Measurements from ENCODE around the gene MAFG.
"Not testable (repeated sequence)": the region's sequence is repeated elsewhere in the genome, so short reads cannot be mapped to it uniquely, and the experiment has no call there.

The MAFG gene

DNA sequence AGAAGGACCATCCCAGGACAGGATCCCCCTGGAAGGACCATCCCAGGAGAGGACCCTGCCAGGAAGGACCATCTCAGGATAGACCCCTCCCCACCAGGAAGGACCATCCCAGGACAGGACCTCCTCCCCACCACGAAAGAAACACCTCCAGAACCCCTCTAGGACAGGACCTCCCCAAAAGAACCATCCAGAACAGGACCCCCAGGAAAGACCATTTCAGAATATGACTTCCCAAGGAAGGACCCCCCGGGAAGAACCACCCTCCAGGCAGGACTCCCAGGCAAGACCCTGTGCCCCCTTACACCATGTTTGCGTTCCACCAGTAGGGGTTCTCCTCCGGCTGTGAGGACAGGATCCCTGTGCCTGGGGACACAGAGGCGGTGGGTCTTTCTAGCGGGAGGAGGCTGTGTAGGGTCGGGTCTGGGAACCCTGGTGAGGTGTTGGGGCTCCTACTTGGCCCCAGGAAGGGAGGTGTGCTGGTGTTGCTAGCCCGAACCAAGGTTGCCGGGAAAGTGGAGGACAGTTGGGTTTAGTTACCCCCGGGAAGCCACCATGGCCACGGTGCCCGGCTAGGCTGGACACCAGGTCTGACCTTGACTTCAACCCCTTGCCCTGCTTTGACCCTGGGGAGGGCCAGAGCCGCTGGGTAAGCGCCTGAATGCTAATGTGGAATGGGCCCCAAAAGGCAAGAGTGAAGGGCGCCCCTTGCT lies 31.3 kb upstream of the MAFG start:
- Histone ChIP-seq H3K9me3 (no peaks in the 10 kb centered on the region), H3K4me1 (peaks cover 23% of the 10 kb centered on the region), H3K4me2 (peak overlapping the region; percentile 97), H4K20me1 (peaks cover 25% of the 10 kb centered on the region), H3K4me3 (peak overlapping the region; percentile 65), H3K27me3 (peaks cover 73% of the 10 kb centered on the region), H3K27ac (no peak overlapping the region), H3K36me3 (no peaks in the 10 kb centered on the region), H3K9ac (no peak overlapping the region)
- no peak for TF ChIP-seq Cebpa-rat (IDR thresholded peaks at IDR 0.05)

GRCh38 chr17:81957691-81958432 lies 30.3 kb upstream of the MAFG start:
- H3K4me2 ChIP-seq: no peak overlapping the region

GRCh38 chr17:81956607-81957589 lies 29.4 kb upstream of the MAFG start:
- Histone ChIP-seq H3K4me3 (no peak overlapping the region), H4K20me1 (peaks cover 17% of the 10 kb centered on the region), H3K27me3 (peaks cover 54% of the 10 kb centered on the region), H3K27ac (no peak overlapping the region), H3K9ac (0 out of 2 replicates have a peak overlapping the region, but pooled peaks have one; percentile 29), H3K36me3 (no peaks in the 10 kb centered on the region), H3K9me3 (no peaks in the 10 kb centered on the region), H3K4me1 (peaks cover 30% of the 10 kb centered on the region), H3K4me2 (no peak overlapping the region)
- TF ChIP-seq Cebpa-rat (IDR thresholded peaks at IDR 0.05): no peak

More at GRCh38 chr17:81957691-81958432, 30.3 kb upstream of the MAFG start:
- Histone ChIP-seq H3K4me3 (no peak overlapping the region), H3K36me3 (no peaks in the 10 kb centered on the region), H3K9me3 (no peaks in the 10 kb centered on the region), H4K20me1 (peaks cover 25% of the 10 kb centered on the region), H3K9ac (no peak overlapping the region), H3K27ac (no peak overlapping the region), H3K4me1 (peaks cover 26% of the 10 kb centered on the region), H3K27me3 (peaks cover 64% of the 10 kb centered on the region)
- no peak for TF ChIP-seq Cebpa-rat (IDR thresholded peaks at IDR 0.05)

GRCh38 chr17:81955756-81956544 lies 28.4 kb upstream of the MAFG start:
- H3K4me2 ChIP-seq: no peak overlapping the region
- no peak overlapping the region for H3K4me3 ChIP-seq
- no peaks in the 10 kb centered on the region for H3K9me3 ChIP-seq
- peaks cover 45% of the 10 kb centered on the region for H3K27me3 ChIP-seq
- no peaks in the 10 kb centered on the region for H3K36me3 ChIP-seq
- peaks cover 28% of the 10 kb centered on the region for H3K4me1 ChIP-seq
- no peak overlapping the region for H3K27ac ChIP-seq
- H4K20me1 ChIP-seq: peaks cover 11% of the 10 kb centered on the region
- no peak overlapping the region for H3K9ac ChIP-seq
- TF ChIP-seq Cebpa-rat (IDR thresholded peaks at IDR 0.05): no peak

DNA sequence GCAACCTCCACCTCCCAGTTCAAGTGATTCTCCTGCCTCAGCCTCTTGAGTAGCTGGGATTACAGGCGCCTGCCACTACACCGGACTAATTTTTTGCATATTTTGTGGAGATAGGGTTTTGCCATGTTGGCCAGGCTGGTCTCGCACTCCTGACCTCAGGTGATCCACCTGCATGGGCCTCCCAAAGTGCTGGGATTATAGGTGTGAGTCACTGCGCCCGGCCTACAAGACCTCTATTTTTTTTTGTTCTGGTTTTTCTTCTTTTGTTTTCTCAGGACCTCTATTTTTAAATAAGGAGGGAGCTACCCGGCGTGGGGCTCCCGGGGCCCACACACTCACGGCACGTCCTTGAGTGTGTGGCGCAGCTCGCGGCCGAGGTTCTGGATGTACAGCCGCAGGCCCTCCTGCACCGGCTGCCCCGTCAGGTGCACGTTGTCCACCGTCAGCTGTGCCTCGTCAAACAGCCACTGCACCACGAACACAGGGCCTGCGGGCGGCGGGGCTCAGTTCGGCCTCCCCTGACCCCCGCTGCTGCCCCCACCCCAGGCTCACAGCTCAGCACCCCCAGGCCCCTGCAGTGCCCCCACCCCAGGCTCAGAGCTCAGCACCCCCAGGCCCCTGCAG lies 27.6 kb upstream of the MAFG start:
- TF ChIP-seq Cebpa-rat (IDR thresholded peaks at IDR 0.05): no peak

DNA sequence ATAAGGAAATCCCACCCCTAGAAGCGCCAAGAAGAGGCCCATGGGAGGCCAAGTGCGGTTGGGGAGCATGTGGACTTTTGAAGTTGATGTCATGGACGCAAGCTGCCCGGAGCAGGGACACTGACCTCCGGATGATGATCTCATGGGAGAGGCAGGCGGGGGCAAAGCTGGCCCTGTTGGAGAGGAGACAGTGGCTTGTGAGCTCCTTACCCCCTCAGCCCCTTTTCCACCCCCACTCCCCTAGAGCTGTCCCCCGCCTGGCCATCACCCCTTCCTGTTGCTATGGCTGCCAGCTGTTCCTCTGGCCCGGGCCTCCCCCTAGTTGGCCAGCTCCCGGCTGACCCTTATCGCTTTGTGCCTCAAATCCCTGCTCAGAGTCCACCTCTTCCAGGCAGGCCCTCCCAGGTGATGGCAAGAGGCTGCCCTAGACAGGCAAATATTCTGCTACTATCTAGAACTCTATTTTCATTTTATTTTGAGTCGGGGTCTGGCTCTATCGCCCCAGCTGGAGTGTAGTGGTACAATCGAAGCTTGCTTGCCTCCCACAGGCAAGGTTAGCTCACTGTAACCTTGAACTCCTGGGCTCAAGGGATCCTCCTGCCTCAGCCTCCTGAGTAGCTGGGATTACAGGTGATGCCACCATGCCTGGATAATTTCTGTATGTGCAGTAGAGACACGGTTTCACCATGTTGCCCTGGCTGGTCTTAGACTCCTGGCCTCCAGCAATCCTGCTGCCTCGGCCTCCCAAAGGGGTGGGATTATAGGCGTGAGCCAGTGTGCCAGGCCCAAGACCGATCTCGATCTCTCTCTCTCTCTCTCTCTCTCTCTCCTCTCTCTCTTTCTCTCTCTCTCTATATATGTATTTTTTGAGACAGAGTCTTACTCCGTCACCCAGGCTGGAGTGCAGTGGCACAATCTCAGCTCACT lies 26.9 kb upstream of the MAFG start:
- Histone ChIP-seq H3K4me1 (peaks cover 13% of the 10 kb centered on the region), H3K36me3 (no peaks in the 10 kb centered on the region), H3K27me3 (peaks cover 29% of the 10 kb centered on the region), H4K20me1 (no peaks in the 10 kb centered on the region), H3K27ac (no peak overlapping the region), H3K9me3 (no peaks in the 10 kb centered on the region), H3K4me2 (no peak overlapping the region), H3K9ac (no peak overlapping the region), H3K4me3 (no peak overlapping the region)
- no peak for TF ChIP-seq Cebpa-rat (IDR thresholded peaks at IDR 0.05)

More for the DNA sequence above, 27.6 kb upstream of the MAFG start:
- Histone ChIP-seq H3K9ac (no peak overlapping the region), H3K4me2 (no peak overlapping the region), H3K4me3 (no peak overlapping the region), H3K9me3 (no peaks in the 10 kb centered on the region), H3K27ac (no peak overlapping the region), H3K4me1 (peaks cover 20% of the 10 kb centered on the region), H3K36me3 (no peaks in the 10 kb centered on the region), H3K27me3 (peaks cover 37% of the 10 kb centered on the region), H4K20me1 (peaks cover 3% of the 10 kb centered on the region)

DNA sequence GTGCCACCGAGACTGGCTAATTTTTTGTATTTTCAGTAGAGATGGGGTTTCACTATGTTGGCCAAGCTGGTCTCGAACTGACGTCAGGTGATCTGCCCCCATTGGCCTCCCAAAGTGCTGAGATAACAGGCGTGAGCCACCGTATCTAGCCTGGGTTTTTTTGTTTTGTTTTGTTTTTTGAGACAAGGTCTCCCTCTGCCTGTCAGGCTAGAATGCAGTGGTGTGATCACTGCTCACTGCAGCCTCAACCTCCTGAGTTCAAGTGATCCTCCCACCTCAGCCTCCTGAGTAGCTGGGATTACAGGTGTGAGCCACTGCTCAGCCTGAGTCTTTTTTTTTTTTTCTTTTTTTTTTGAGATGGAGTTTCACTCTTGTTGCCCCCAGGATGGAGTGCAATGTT lies 25.9 kb upstream of the MAFG start:
- peaks cover 10% of the 10 kb centered on the region for H3K4me1 ChIP-seq
- not testable (repeated sequence) for H3K36me3 ChIP-seq, H3K9me3 ChIP-seq, H3K27ac ChIP-seq, H3K4me3 ChIP-seq, H3K9ac ChIP-seq, H3K4me2 ChIP-seq, H4K20me1 ChIP-seq
- H3K27me3 ChIP-seq: peaks cover 20% of the 10 kb centered on the region

DNA sequence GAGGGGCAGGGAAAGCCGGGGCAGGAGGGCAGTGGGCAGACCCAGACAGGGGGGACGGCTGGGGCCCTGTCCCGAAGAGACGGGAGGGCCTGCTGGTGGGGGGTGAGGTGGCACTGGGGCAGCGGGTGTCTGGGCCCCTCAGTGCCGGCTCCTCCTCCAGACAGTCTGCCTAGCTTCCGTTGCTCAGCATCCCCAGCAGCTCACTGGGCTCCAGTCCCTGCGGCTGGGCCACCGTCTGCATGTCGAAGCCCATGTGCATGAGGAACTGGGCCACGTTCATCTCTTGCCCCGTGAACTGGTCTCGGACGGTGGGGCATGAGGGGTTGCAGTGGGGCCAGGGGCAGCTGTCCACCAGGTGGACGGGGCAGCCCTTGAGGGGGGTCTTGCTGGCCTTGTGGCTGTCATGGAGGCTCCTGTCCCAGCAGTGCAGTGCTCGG lies 25.3 kb upstream of the MAFG start:
- Histone ChIP-seq H3K4me2 (peak overlapping the region; percentile 22), H3K4me1 (peaks cover 13% of the 10 kb centered on the region), H3K9ac (no peak overlapping the region), H3K36me3 (no peaks in the 10 kb centered on the region), H3K27ac (no peak overlapping the region), H4K20me1 (no peaks in the 10 kb centered on the region), H3K9me3 (no peaks in the 10 kb centered on the region), H3K27me3 (peaks cover 14% of the 10 kb centered on the region), H3K4me3 (no peak overlapping the region)
- TF ChIP-seq Cebpa-rat (IDR thresholded peaks at IDR 0.05): no peak
